Endometrial microvascular endothelial cells (primary cell): Measurements from ENCODE around the gene JPT2. TPM values are rescaled to one million over a fixed set of nuclear protein-coding genes. Genes with fewer than 3 reads are reported as not detected.

Source experiments
- in situ Hi-C: cut with HindIII; loops from 2 replicates; pipeline ENCODE4 v1.10.0; 2017; ENCODE audit warnings: low sequenced_read_pairs, low pct_unique_long_range_greater_than_20kb; ENCODE audit errors: inconsistent ontology term
- total RNA-seq: library from RNA; depleted of rRNA; stranded (reverse); fragments of >200 nt; gene quantifications from one replicate; pipeline ENCODE4 v1.2.3, GENCODE V29; 2015; ENCODE audit errors: inconsistent ontology term

Gene JPT2
- total RNA-seq, 1 donor from 2014 or later, result 85.9 TPM

GRCh38 chr16:1745181-1745899 lies 67.3 kb downstream of the JPT2 start:
- in situ Hi-C loops, result no loop called here

DNA sequence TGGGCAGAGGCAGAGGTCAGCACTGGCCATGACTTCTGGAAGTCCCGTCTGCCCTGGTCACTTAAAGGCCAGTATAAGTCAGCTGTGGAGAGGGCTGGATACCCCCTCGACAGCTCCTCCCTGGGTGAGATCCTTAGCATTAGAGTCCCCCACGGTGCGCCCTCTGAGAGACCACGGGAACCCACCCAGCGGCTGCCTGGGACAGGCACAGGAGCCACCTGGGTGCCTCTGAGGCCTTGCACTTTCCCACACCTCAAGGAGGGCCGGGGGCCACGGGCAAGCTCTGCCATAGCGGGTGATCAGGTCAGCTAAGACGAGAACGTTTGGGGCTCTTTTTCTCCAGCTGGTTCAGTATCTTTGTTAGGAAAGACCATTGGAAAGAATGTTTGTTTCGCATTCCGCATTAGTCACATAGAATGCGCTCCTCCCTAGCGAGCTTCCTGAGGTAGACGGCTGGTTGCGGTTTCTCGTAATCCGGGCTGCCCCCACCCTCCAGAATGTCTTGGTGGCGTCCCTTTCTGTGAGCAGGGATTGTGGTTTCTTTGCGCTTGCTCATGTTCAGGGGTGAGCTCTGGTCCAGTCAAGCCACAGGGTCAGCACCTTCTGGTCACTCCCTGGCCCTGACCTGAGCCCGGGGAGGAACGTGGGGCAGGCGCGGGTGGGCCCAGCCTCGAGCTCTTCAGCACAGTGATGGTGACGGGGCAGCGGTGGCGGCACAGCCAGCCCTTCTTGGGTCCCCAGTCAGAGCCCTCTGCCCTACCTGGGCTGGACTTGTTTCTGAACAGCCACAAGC lies 68.0 kb downstream of the JPT2 start:
- in situ Hi-C loops, result no loop called here

DNA sequence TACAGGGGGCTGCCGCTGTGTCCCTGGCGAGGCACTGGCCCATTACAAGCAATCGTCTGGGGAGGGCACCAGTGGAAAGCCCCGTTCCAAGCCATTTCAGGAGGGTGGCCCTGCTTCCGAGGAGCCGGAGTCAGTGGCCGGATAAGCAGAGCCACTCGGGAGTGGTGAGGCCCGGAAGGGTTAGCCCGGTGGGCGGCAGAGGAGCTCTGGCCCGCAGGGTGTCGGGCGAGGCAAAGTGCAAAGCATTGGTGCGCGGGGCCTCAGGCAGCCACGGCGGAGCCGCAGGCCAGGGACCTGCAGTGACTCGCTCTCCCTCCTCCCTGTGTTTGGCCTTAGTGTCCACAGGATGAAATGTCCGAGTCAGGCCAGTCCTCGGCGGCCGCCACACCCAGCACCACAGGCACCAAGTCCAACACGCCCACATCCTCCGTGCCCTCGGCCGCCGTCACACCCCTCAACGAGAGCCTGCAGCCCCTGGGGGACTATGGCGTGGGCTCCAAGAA lies 68.7 kb downstream of the JPT2 start:
- in situ Hi-C loops, result no loop called here

GRCh38 chr16:1747934-1748333 lies 69.9 kb downstream of the JPT2 start:
- in situ Hi-C loops, result no loop called here

DNA sequence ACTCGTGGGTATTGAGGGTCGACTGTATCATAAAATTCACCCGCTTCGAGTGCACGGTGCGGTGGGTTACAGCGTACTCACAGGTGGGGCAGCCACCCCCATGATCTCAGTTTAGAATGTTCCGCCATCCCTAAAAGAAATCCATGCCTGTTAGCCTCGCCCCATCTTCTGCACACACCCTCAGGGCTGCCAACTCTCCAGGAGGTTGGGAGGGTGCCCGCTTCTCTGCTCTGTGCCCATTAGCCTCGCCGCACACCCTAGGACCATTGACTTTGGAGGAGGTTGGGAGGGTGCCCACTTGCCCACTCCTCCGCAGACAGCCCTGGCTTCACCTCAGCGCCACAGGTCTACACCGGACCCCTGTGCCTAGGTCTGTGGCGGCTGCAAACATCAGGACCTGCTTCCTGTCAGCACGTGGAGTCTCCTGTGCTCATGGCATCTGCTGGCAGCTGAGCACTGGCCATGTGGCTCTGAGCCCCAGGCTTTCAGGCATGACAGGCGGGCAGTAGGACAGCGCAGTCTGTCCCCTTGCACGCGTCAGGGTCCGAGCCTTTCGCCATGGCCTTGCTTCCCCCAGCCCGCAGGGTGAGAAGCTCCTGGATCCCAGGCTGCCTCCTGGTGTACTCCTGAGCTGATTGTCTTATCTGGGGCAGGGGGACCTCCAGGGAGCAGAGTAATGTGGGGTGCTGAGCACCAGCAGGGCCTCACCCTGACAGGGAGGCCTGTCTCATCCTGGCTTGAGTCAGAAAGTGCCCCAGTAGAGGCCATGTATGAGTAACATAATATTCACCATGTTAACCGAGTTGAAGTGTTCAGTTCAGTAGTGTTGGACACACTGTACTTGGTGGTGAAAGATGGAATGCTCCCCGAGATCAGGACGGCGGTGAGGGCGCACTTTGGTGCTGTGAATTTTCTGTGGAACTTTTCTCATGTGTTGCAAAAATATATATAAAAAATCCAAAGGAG lies 71.4 kb downstream of the JPT2 start:
- in situ Hi-C loops, result no loop called here

Other genes with a start within 250 kb of the JPT2 start
- not detected for gene PERCC1, start 247.2 kb upstream of the JPT2 start, total RNA-seq
- not detected for gene CCDC154, start 233.7 kb upstream of the JPT2 start, total RNA-seq
- gene CLCN7, start 203.3 kb upstream of the JPT2 start, total RNA-seq, result 43.0 TPM
- 2.3 TPM for gene PTX4, start 189.3 kb upstream of the JPT2 start, total RNA-seq
- 21.8 TPM for gene TELO2, start 184.9 kb upstream of the JPT2 start, total RNA-seq
- gene TMEM204, start 144.6 kb upstream of the JPT2 start, total RNA-seq, result 17.6 TPM
- 9.6 TPM for gene IFT140, start 66.2 kb upstream of the JPT2 start, total RNA-seq
- gene CRAMP1, start 65.9 kb upstream of the JPT2 start, total RNA-seq, result 6.1 TPM
- gene MAPK8IP3, start 27.9 kb downstream of the JPT2 start, total RNA-seq, result 35.8 TPM
- gene NME3, start 93.3 kb downstream of the JPT2 start, total RNA-seq, result 65.6 TPM
- gene EME2, start 94.5 kb downstream of the JPT2 start, total RNA-seq, result 3.5 TPM
- gene MRPS34, start 94.9 kb downstream of the JPT2 start, total RNA-seq, result 148 TPM
- gene SPSB3, start 104.3 kb downstream of the JPT2 start, total RNA-seq, result 35.5 TPM
- 96.6 TPM for gene NUBP2, start 104.7 kb downstream of the JPT2 start, total RNA-seq
- gene IGFALS, start 115.4 kb downstream of the JPT2 start, total RNA-seq, result not detected
- gene HAGH, start 148.5 kb downstream of the JPT2 start, total RNA-seq, result 73.6 TPM
- 71.5 TPM for gene FAHD1, start 148.9 kb downstream of the JPT2 start, total RNA-seq
- not detected for gene MEIOB, start 193.9 kb downstream of the JPT2 start, total RNA-seq
- not detected for gene HS3ST6, start 240.1 kb downstream of the JPT2 start, total RNA-seq